HFFc6 (cell line): ENCODE measurements around the gene FAM171A1. TPM values are rescaled to one million over a fixed set of nuclear protein-coding genes. Genes with fewer than 3 reads are reported as not detected.

Source experiments
- DNase-seq: peaks from one replicate; pipeline ENCODE4 v3.0.0-alpha.2; 2018
- H3K27ac Mint-ChIP-seq: 2 replicates; pipeline ENCODE4 v1.8.0; 2020; ENCODE audit warnings: mild to moderate bottlenecking, mixed read lengths
- H3K27me3 Mint-ChIP-seq: 2 replicates; pipeline ENCODE4 v1.8.0; 2021; ENCODE audit warnings: mild to moderate bottlenecking, moderate library complexity, mixed read lengths; ENCODE audit not compliant: insufficient read depth
- H3K36me3 Mint-ChIP-seq: 2 replicates; pipeline ENCODE4 v1.8.0; 2021; ENCODE audit warnings: low read depth, mixed read lengths
- H3K4me1 Mint-ChIP-seq: 2 replicates; pipeline ENCODE4 v1.8.0; 2020; ENCODE audit warnings: low read depth, mixed read lengths
- H3K4me3 Mint-ChIP-seq: 2 replicates; pipeline ENCODE4 v1.8.0; 2020; ENCODE audit warnings: mild to moderate bottlenecking, moderate library complexity, mixed read lengths
- H3K9me3 Mint-ChIP-seq: 2 replicates; pipeline ENCODE4 v1.8.0; 2020; ENCODE audit warnings: mild to moderate bottlenecking, mixed read lengths
- total RNA-seq, 6 experiments: library from RNA; stranded (reverse); fragmentation: NEBNext Ultra II Directional; extraction: Animal tissue kit (Norgen Biotek cat#: 25700); gene quantifications; 2 replicates in 1 of 6; 3 replicates in 5 of 6; pipeline ENCODE4 v1.2.3, GENCODE V29; 2021
- TF ChIP-seq, protein P1 (sequence below): fragments of 200-600 bp; sonication (generic); IDR thresholded peaks from 2 replicates; pipeline ENCODE4 v1.5.0; 2021; ENCODE audit warnings: antibody characterized with exemption, mild to moderate bottlenecking

Gene FAM171A1
- total RNA-seq, 6 experiments from 2014 or later: 33.4 to 60.7 (median 48.6) TPM

GRCh38 chr10:15370212-15370855 lies 755 bp downstream of the FAM171A1 start:
- H3K4me1 Mint-ChIP-seq: peaks cover 20% of the 10 kb centered on the region
- H3K4me3 Mint-ChIP-seq: peak overlapping the region; percentile 90
- peak; percentile 5 for DNase-seq
- TF ChIP-seq, protein P1, sequence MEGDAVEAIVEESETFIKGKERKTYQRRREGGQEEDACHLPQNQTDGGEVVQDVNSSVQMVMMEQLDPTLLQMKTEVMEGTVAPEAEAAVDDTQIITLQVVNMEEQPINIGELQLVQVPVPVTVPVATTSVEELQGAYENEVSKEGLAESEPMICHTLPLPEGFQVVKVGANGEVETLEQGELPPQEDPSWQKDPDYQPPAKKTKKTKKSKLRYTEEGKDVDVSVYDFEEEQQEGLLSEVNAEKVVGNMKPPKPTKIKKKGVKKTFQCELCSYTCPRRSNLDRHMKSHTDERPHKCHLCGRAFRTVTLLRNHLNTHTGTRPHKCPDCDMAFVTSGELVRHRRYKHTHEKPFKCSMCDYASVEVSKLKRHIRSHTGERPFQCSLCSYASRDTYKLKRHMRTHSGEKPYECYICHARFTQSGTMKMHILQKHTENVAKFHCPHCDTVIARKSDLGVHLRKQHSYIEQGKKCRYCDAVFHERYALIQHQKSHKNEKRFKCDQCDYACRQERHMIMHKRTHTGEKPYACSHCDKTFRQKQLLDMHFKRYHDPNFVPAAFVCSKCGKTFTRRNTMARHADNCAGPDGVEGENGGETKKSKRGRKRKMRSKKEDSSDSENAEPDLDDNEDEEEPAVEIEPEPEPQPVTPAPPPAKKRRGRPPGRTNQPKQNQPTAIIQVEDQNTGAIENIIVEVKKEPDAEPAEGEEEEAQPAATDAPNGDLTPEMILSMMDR: no peak
- H3K27me3 Mint-ChIP-seq: peaks cover 1% of the 10 kb centered on the region; the same call in 1 of the 2 replicates
- peak overlapping the region; percentile 69 for H3K27ac Mint-ChIP-seq
- H3K36me3 Mint-ChIP-seq: no peaks in the 10 kb centered on the region
- no peaks in the 10 kb centered on the region for H3K9me3 Mint-ChIP-seq

GRCh38 chr10:15369256-15370211 lies 1.6 kb downstream of the FAM171A1 start:
- peaks cover 1% of the 10 kb centered on the region; the same call in 1 of the 2 replicates for H3K27me3 Mint-ChIP-seq
- TF ChIP-seq, protein P1: no peak
- no peak for DNase-seq
- H3K4me3 Mint-ChIP-seq: peak overlapping the region; percentile 90
- peaks cover 16% of the 10 kb centered on the region for H3K4me1 Mint-ChIP-seq
- no peaks in the 10 kb centered on the region for H3K9me3 Mint-ChIP-seq
- H3K27ac Mint-ChIP-seq: peak overlapping the region; percentile 69
- H3K36me3 Mint-ChIP-seq: no peaks in the 10 kb centered on the region

DNA sequence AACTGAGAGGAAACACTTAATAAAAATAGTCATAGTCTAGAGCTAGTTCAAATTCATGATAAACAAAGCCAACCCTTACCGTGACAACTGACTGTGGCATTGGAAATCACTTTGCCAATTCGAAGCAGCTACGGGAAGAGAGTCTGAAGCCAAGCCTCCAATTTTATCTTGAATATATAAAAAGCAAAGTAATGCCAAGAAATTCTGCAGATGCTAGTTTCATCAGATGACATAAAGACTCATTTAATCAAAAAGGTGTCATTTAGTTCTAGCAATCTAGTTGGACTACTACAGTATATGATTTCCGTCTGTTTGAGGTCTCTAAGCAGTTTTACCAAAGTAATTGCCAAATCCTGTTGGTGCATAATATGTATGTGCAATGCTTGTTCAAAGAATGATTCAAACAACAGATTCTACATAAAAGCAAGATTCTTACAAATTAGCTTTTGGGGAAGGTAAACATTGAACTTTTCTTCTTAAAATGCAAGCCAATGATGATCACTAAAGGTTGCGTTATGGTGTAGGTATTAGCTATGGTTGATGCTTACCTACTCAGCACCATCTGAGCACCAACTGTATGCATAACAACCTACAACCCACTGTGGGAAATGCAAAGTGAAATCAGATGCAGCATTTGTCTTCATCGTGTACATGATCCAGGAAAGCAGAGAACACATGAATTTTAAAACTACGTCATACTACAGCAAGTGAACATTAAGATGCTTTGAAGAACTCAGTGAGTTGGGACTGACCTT lies 2.8 kb downstream of the FAM171A1 start:
- H3K36me3 Mint-ChIP-seq: no peaks in the 10 kb centered on the region
- H3K27ac Mint-ChIP-seq: no peak overlapping the region
- H3K27me3 Mint-ChIP-seq: no peaks in the 10 kb centered on the region
- no peaks in the 10 kb centered on the region for H3K9me3 Mint-ChIP-seq
- DNase-seq: no peak
- TF ChIP-seq, protein P1: no peak
- H3K4me3 Mint-ChIP-seq: peak overlapping the region; percentile 31; the same call in 1 of the 2 replicates
- H3K4me1 Mint-ChIP-seq: peaks cover 20% of the 10 kb centered on the region

DNA sequence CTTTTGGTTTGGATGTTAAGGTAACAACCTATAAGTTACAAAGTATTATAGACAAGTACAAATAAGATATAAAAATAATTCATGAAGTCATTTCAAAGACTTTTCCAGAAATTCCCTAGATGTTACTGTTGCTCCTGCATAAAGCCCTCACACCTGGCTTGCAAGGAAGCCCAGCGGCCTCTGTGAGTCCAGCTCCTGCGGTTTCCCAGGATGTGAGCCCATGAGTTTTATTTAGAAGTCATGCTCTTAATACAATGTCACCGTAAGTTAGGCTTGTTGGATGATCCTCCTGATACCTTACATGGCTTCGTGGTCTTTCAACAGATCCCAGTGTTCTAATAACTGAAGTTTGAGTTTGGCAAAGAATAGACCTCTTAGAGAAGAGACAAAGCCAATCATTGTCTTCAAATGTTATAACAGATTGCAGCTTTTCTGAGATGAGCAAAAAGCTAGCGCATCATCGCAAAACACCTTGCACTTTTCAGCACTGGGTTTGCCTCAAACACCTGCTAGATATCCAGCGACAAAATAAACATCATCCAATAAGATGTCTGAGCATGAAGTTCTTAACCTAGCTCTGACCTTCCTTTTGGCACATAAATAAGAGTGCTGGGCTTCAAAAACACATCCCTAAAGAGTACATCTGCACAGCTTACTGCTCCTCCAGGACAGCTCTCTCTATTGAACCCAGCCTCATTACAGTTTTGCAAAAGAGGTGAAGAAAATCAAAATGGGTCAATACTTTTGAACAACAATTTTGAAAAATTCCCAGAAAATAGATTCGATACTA lies 3.6 kb downstream of the FAM171A1 start:
- no peaks in the 10 kb centered on the region for H3K27me3 Mint-ChIP-seq
- H3K4me1 Mint-ChIP-seq: peaks cover 27% of the 10 kb centered on the region
- no peak overlapping the region for H3K27ac Mint-ChIP-seq
- no peaks in the 10 kb centered on the region for H3K9me3 Mint-ChIP-seq
- no peaks in the 10 kb centered on the region for H3K36me3 Mint-ChIP-seq
- TF ChIP-seq, protein P1: no peak
- no peak overlapping the region for H3K4me3 Mint-ChIP-seq
- DNase-seq: no peak

- H3K27me3 Mint-ChIP-seq: no peaks in the 10 kb centered on the region
- TF ChIP-seq, protein P1: no peak
- H3K9me3 Mint-ChIP-seq: no peaks in the 10 kb centered on the region
- DNase-seq: no peak
- H3K4me1 Mint-ChIP-seq: peaks cover 27% of the 10 kb centered on the region
- no peak overlapping the region for H3K4me3 Mint-ChIP-seq
- H3K36me3 Mint-ChIP-seq: no peaks in the 10 kb centered on the region
- H3K27ac Mint-ChIP-seq: no peak overlapping the region
Observed at GRCh38 chr10:15365692-15366091, 5.4 kb downstream of the FAM171A1 start.
